IMR-90 (cell line): Measurements from ENCODE around the gene CDC42EP5. TPM values are rescaled to one million over a fixed set of nuclear protein-coding genes. Genes with fewer than 3 reads are reported as not detected.

ENCODE experiments used
- ATAC-seq: fragments of 200-7000 bp; cut with Tn5 transposase; 2 replicates; pipeline ENCODE4 v1.9.1; 2020; ENCODE audit warnings: low read depth, mild to moderate bottlenecking, moderate library complexity
- BruUV-seq: library from RNA; stranded (reverse); fragments of 400-500 nt; replicated peaks from 2 replicates; lab custom pipeline; 2021; lab: Mats Ljungman, UMichigan
- CTCF ChIA-PET: fragments of 300-600 bp; formaldehyde crosslinking; extraction: SDS; loops from one replicate; lab custom pipeline; 2021; ENCODE audit warnings: antibody characterized with exemption; lab: Yijun Ruan, JAX
- POLR2A ChIA-PET: fragments of 300-600 bp; sonication (Branson Sonifier 250); formaldehyde crosslinking; loops from one replicate; lab custom pipeline; 2022; ENCODE audit warnings: antibody characterized with exemption; ENCODE audit not compliant: unreplicated experiment; lab: Charles Lee
- DNase-seq: peaks from one replicate; pipeline ENCODE4 v3.0.0; 2013
- H2AFZ ChIP-seq: replicated peaks from 2 replicates; pipeline ENCODE3; 2013; ENCODE audit warnings: low read length, mild to moderate bottlenecking; ENCODE audit not compliant: poor library complexity
- H2AK5ac ChIP-seq: 2 replicates; pipeline ENCODE4 v1.6.1; 2013; ENCODE audit warnings: low read depth, low read length, inconsistent platforms
- H2AK9ac ChIP-seq: replicated peaks from 2 replicates; pipeline ENCODE3; 2013; ENCODE audit warnings: mild to moderate bottlenecking, low read depth, low read length, moderate library complexity; ENCODE audit not compliant: poor library complexity
- H2BK120ac ChIP-seq: 2 replicates; pipeline ENCODE4 v1.6.1; 2013; ENCODE audit warnings: low read depth, low read length, inconsistent platforms
- H2BK15ac ChIP-seq: 3 replicates; pipeline ENCODE4 v1.6.1; 2013; ENCODE audit warnings: low read depth, low read length, inconsistent platforms
- H2BK20ac ChIP-seq: 2 replicates; pipeline ENCODE4 v1.6.1; 2013; ENCODE audit warnings: low read depth, mild to moderate bottlenecking, inconsistent platforms, low read length, moderate library complexity
- H2BK5ac ChIP-seq: 2 replicates; pipeline ENCODE4 v1.6.1; 2013; ENCODE audit warnings: mild to moderate bottlenecking, low read depth, low read length, inconsistent platforms; ENCODE audit not compliant: poor library complexity, severe bottlenecking
- H3K14ac ChIP-seq: replicated peaks from 2 replicates; pipeline ENCODE4 v1.6.1; 2013; ENCODE audit warnings: low read depth, low read length, inconsistent platforms
- H3K18ac ChIP-seq: 2 replicates; pipeline ENCODE4 v1.6.1; 2013; ENCODE audit warnings: low read depth, low read length, control low read depth
- H3K23ac ChIP-seq: 2 replicates; pipeline ENCODE4 v1.6.1; 2013; ENCODE audit warnings: low read depth, low read length, inconsistent platforms
- H3K27ac ChIP-seq: 2 replicates; pipeline ENCODE4 v1.5.1; 2013; ENCODE audit warnings: mild to moderate bottlenecking, control low read depth, low read length; ENCODE audit not compliant: insufficient read depth
- H3K27me3 ChIP-seq: 2 replicates; pipeline ENCODE4 v1.6.1; 2013; ENCODE audit warnings: low read length; ENCODE audit not compliant: control insufficient read depth, insufficient read depth
- H3K36me3 ChIP-seq: 2 replicates; pipeline ENCODE4 v1.6.1; 2013; ENCODE audit warnings: low read length, mixed read lengths; ENCODE audit not compliant: control insufficient read depth, insufficient read depth
- H3K4ac ChIP-seq: 2 replicates; pipeline ENCODE4 v1.6.1; 2013; ENCODE audit warnings: low read depth, low read length, inconsistent platforms
- H3K4me1 ChIP-seq: 2 replicates; pipeline ENCODE4 v1.6.1; 2013; ENCODE audit warnings: low read length, mixed read lengths; ENCODE audit not compliant: control insufficient read depth, insufficient read depth
- H3K4me2 ChIP-seq: 2 replicates; pipeline ENCODE4 v1.6.1; 2013; ENCODE audit warnings: low read depth, mild to moderate bottlenecking, control low read depth, low read length, moderate library complexity
- H3K4me3 ChIP-seq: 2 replicates; pipeline ENCODE4 v1.5.1; 2013; ENCODE audit warnings: low read depth, mild to moderate bottlenecking, control low read depth, low read length, moderate library complexity; ENCODE audit not compliant: insufficient read depth
- H3K56ac ChIP-seq: 2 replicates; pipeline ENCODE4 v1.6.1; 2013; ENCODE audit warnings: low read length, inconsistent platforms; ENCODE audit not compliant: insufficient read depth; ENCODE audit errors: extremely low read depth
- H3K79me1 ChIP-seq, 2 experiments: 2 replicates each; pipeline ENCODE4 v1.6.1; 2013; ENCODE audit warnings: low read length in 2 of 2, inconsistent platforms in 1 of 2, low read depth in 1 of 2
- H3K9ac ChIP-seq: 2 replicates; pipeline ENCODE4 v1.6.1; 2013; ENCODE audit warnings: low read depth, low read length, control low read depth
- H3K9me1 ChIP-seq: 2 replicates; pipeline ENCODE4 v1.6.1; 2013; ENCODE audit warnings: low read length, inconsistent platforms; ENCODE audit not compliant: insufficient read depth
- H3K9me3 ChIP-seq: 2 replicates; pipeline ENCODE4 v1.6.1; 2013; ENCODE audit warnings: low read length; ENCODE audit not compliant: control insufficient read depth, insufficient read depth
- H4K20me1 ChIP-seq: 2 replicates; pipeline ENCODE4 v1.6.1; 2013; ENCODE audit warnings: low read length, inconsistent platforms; ENCODE audit not compliant: insufficient read depth
- H4K5ac ChIP-seq: 2 replicates; pipeline ENCODE4 v1.6.1; 2013; ENCODE audit warnings: mild to moderate bottlenecking, low read depth, low read length, control low read depth
- H4K8ac ChIP-seq, 2 experiments: 2 replicates each; pipeline ENCODE4 v1.6.1; 2013; ENCODE audit warnings: low read depth in 2 of 2, low read length in 2 of 2, control low read depth in 1 of 2, inconsistent platforms in 1 of 2
- H4K91ac ChIP-seq: 2 replicates; pipeline ENCODE4 v1.6.1; 2013; ENCODE audit warnings: low read depth, low read length, inconsistent platforms; ENCODE audit not compliant: insufficient read depth
- BHLHE40 ChIP-seq: fragments of 150-350 bp; IDR thresholded peaks from 2 replicates; pipeline ENCODE4 v1.6.1; 2016; ENCODE audit warnings: mild to moderate bottlenecking, low read depth, low read length
- CEBPB ChIP-seq: IDR thresholded peaks from 2 replicates; pipeline ENCODE4 v1.6.1; 2012; ENCODE audit warnings: low read depth, low read length, improper control_type of control experiment
- CHD1 ChIP-seq: IDR thresholded peaks from 2 replicates; pipeline ENCODE4 v1.6.1; 2012; ENCODE audit warnings: low read depth, low read length, improper control_type of control experiment
- FOS ChIP-seq: fragments of 150-350 bp; IDR thresholded peaks from 2 replicates; pipeline ENCODE4 v1.6.1; 2016; ENCODE audit warnings: low read depth, low read length
- MAFK ChIP-seq: IDR thresholded peaks from 2 replicates; pipeline ENCODE4 v1.6.1; 2012; ENCODE audit warnings: low read depth, low read length, improper control_type of control experiment
- NFE2L2 ChIP-seq: fragments of 150-350 bp; IDR thresholded peaks from 2 replicates; pipeline ENCODE4 v1.6.1; 2016; ENCODE audit warnings: low read depth, mild to moderate bottlenecking, low read length
- POLR2A ChIP-seq: IDR thresholded peaks from 2 replicates; pipeline ENCODE4 v1.6.1; 2012; ENCODE audit warnings: mild to moderate bottlenecking, low read depth, low read length
- RAD21 ChIP-seq: IDR thresholded peaks from 2 replicates; pipeline ENCODE4 v1.6.1; 2012; ENCODE audit warnings: low read length, improper control_type of control experiment
- RCOR1 ChIP-seq: IDR thresholded peaks from 2 replicates; pipeline ENCODE4 v1.6.1; 2012; ENCODE audit warnings: mild to moderate bottlenecking, low read length, improper control_type of control experiment; ENCODE audit not compliant: insufficient replicate concordance
- RFX5 ChIP-seq: IDR thresholded peaks from 2 replicates; pipeline ENCODE4 v1.8.0; 2012; ENCODE audit warnings: low read depth, mild to moderate bottlenecking, low read length, moderate library complexity
- SMC3 ChIP-seq: fragments of 150-350 bp; IDR thresholded peaks from 2 replicates; pipeline ENCODE4 v1.6.1; 2016; ENCODE audit warnings: low read depth, mild to moderate bottlenecking, antibody characterized with exemption, low read length, moderate library complexity
- WGBS, 2 experiments: methylation state at CpG; one replicate each; pipeline versions ENCODE4 v1.1.5 to v1.1.7; 2013; ENCODE audit warnings: missing lambda C conversion rate in 2 of 2; ENCODE audit not compliant: insufficient read length in 1 of 2; ENCODE audit errors: extremely low coverage in 2 of 2; 5-methylcytosine and 5-hydroxymethylcytosine counted together
- dilution Hi-C: fragments of 300-500 bp; cut with HindIII; formaldehyde crosslinking; loops from one replicate; pipeline ENCODE4 v1.14.3; 2018; ENCODE audit warnings: low sequenced_read_pairs; ENCODE audit not compliant: unreplicated experiment
- in situ Hi-C: fragments of 300-500 bp; cut with MboI; formaldehyde crosslinking; loops from 3 replicates; pipeline ENCODE4 v1.14.3; 2019; ENCODE audit warnings: low sequenced_read_pairs, inconsistent platforms, mixed read lengths
- intact Hi-C: fragments of 100-400 bp; cut with micrococcal nuclease; formaldehyde crosslinking; loops from 2 replicates; pipeline ENCODE4 v1.10.0; 2022
- polyA plus RNA-seq, 3 experiments: library from polyadenylated mRNA; depleted of rRNA; stranded (reverse); fragments of >200 nt; gene quantifications; 2 replicates each; pipeline ENCODE4 v1.2.3, GENCODE V29; 2012; ENCODE audit warnings: low replicate concordance in 1 of 3
- total RNA-seq: library from RNA; depleted of rRNA; stranded (reverse); fragments of >200 nt; gene quantifications from 2 replicates; pipeline ENCODE4 v1.2.3, GENCODE V29; 2012
- TF ChIP-seq, protein P1 (sequence below): conservative IDR thresholded peaks from 2 replicates; pipeline ENCODE4 v1.5.1; 2012; ENCODE audit warnings: mild to moderate bottlenecking, low read depth, low read length, improper control_type of control experiment
- TF ChIP-seq, protein P2 (sequence below): fragments of 150-350 bp; IDR thresholded peaks from 2 replicates; pipeline ENCODE4 v1.6.1; 2017; ENCODE audit warnings: mild to moderate bottlenecking, antibody characterized with exemption, low read length, low read depth
- TF ChIP-seq, protein P3 (sequence below): fragments of 150-350 bp; IDR thresholded peaks from 2 replicates; pipeline ENCODE4 v1.6.1; 2016; ENCODE audit warnings: low read depth, mild to moderate bottlenecking, low read length, moderate library complexity, borderline replicate concordance

Gene CDC42EP5
- total and polyA plus RNA-seq, 2 of the 4 experiments (the other 2 are of a cell fraction), result 7.2 to 25.3 TPM

- DNase-seq, result peak; percentile 49
- dilution Hi-C loops, result no loop called here
- intact Hi-C loops, result loop anchor here (10.0 kb wide), 1 partner anchor 586 kb away; the partner anchor contains the start of gene RDH13
Observed at GRCh38 chr19:54478677-54479266, 5.7 kb upstream of the CDC42EP5 start.

More at GRCh38 chr19:54478677-54479266, 5.7 kb upstream of the CDC42EP5 start:
- no TSS peak for BruUV-seq
- H4K91ac ChIP-seq, result no peak overlapping the region
- H3K9me1 ChIP-seq, result peaks cover 1% of the 10 kb centered on the region; the same call in 1 of the 2 replicates
- H4K20me1 ChIP-seq, result no peaks in the 10 kb centered on the region
- no peak overlapping the region for H3K14ac ChIP-seq
- H2BK5ac ChIP-seq, result no peak overlapping the region
- H3K4ac ChIP-seq, result no peak overlapping the region
- H3K79me1 ChIP-seq, result no peaks in the 10 kb centered on the region
- H4K8ac ChIP-seq, result no peak overlapping the region
- H3K18ac ChIP-seq, result no peak overlapping the region
- H3K4me3 ChIP-seq, result no peak overlapping the region
- H3K23ac ChIP-seq, result no peak overlapping the region
- WGBS, 2 experiments, result 0% methylated on average over 1 of the region's 10 CpGs; no CpG with 5 or more reads in 1 of the 2 experiments
- H2BK15ac ChIP-seq, result no peak overlapping the region
- peak; percentile 45 for TF ChIP-seq RAD21
- TF ChIP-seq CEBPB, result no peak
- TF ChIP-seq, protein P1, sequence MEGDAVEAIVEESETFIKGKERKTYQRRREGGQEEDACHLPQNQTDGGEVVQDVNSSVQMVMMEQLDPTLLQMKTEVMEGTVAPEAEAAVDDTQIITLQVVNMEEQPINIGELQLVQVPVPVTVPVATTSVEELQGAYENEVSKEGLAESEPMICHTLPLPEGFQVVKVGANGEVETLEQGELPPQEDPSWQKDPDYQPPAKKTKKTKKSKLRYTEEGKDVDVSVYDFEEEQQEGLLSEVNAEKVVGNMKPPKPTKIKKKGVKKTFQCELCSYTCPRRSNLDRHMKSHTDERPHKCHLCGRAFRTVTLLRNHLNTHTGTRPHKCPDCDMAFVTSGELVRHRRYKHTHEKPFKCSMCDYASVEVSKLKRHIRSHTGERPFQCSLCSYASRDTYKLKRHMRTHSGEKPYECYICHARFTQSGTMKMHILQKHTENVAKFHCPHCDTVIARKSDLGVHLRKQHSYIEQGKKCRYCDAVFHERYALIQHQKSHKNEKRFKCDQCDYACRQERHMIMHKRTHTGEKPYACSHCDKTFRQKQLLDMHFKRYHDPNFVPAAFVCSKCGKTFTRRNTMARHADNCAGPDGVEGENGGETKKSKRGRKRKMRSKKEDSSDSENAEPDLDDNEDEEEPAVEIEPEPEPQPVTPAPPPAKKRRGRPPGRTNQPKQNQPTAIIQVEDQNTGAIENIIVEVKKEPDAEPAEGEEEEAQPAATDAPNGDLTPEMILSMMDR, result peak; percentile 54
- no peak for TF ChIP-seq CHD1
- no peak for TF ChIP-seq RCOR1
- TF ChIP-seq POLR2A, result no peak
- TF ChIP-seq NFE2L2, result no peak
- TF ChIP-seq, protein P2, sequence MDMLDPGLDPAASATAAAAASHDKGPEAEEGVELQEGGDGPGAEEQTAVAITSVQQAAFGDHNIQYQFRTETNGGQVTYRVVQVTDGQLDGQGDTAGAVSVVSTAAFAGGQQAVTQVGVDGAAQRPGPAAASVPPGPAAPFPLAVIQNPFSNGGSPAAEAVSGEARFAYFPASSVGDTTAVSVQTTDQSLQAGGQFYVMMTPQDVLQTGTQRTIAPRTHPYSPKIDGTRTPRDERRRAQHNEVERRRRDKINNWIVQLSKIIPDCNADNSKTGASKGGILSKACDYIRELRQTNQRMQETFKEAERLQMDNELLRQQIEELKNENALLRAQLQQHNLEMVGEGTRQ, result no peak
- TF ChIP-seq MAFK, result no peak
- no peak for TF ChIP-seq RFX5
- no peak for TF ChIP-seq BHLHE40
- TF ChIP-seq SMC3, result peak; percentile 11; the same call in 1 of the 2 replicates
- TF ChIP-seq, protein P3, sequence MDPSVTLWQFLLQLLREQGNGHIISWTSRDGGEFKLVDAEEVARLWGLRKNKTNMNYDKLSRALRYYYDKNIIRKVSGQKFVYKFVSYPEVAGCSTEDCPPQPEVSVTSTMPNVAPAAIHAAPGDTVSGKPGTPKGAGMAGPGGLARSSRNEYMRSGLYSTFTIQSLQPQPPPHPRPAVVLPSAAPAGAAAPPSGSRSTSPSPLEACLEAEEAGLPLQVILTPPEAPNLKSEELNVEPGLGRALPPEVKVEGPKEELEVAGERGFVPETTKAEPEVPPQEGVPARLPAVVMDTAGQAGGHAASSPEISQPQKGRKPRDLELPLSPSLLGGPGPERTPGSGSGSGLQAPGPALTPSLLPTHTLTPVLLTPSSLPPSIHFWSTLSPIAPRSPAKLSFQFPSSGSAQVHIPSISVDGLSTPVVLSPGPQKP, result no peak
- no peak for TF ChIP-seq FOS
- H3K9ac ChIP-seq, result no peak overlapping the region
- in situ Hi-C loops, result no loop called here
- no peak overlapping the region for H2BK120ac ChIP-seq
- CTCF ChIA-PET, result interaction anchor here (0.9 to 1.2 kb wide), 3 partner anchors 13 to 201 kb away, joined by 3 to 4 read pairs (median 3); no protein-coding TSS in a partner anchor
- no peak overlapping the region for H2AFZ ChIP-seq
- H3K27ac ChIP-seq, result no peak overlapping the region
- H4K5ac ChIP-seq, result no peak overlapping the region
- H2AK9ac ChIP-seq, result no peak overlapping the region
- H3K27me3 ChIP-seq, result 0 out of 2 replicates have a peak, but pooled peaks cover 2% of the 10 kb centered on the region
- H3K9me3 ChIP-seq, result no peaks in the 10 kb centered on the region
- peak; percentile 76 for ATAC-seq
- no peak overlapping the region for H3K56ac ChIP-seq
- peaks cover 2% of the 10 kb centered on the region; the same call in 1 of the 2 replicates for H3K4me1 ChIP-seq
- no peaks in the 10 kb centered on the region for H3K36me3 ChIP-seq
- no peak overlapping the region for H2AK5ac ChIP-seq
- no peak overlapping the region for H3K4me2 ChIP-seq
- POLR2A ChIA-PET, result no interaction called here
- no peak overlapping the region for H2BK20ac ChIP-seq
